ENCODE data around the gene CTBP1.

The CTBP1 gene

DNA sequence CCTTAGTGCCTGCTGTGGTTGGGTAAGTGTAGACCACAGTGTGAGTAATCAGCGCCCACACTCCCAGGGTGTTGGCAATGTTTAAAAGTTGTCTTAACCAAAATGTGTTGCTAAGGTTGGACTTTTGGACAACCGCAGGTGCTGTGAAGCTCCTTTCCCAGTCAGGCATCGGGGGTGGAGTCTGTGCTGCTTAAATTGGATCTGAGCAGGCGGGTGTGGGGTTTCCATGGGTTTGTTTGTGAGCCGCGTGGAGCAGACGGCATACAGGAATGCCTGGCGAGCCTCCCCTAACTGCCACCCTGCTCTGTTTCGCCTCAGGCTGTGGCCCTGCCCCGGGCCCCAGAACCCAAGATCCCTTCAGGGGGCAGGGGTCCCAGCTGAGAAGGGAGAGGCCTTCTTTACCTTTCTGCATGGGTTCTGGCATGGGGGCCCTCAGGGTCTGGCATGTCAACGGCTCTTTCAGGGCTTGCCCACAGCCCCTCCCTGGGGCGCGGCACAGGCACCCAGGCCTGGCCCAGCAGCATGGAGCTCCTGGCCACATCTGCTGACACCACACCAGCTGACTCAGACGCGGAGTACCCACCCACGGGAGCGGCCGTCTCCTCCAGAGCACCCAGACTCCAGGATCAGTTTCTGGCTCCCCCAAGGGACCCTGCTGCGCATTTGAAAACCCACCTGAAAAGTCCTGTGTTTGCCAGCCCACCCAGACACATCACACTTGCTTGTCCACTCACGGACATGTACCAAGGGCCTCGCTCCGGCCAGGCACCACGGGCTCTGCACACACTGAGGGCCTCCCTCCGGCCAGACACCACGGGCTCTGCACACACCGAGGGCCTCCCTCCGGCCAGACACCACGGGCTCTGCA lies 71.4 kb downstream of the CTBP1 start:
- peak in 1 of 2 donors; percentile 35 for DNase-seq (ENCODE audit: extremely low read depth in 1 of 2, low read depth in 1 of 2)

DNA sequence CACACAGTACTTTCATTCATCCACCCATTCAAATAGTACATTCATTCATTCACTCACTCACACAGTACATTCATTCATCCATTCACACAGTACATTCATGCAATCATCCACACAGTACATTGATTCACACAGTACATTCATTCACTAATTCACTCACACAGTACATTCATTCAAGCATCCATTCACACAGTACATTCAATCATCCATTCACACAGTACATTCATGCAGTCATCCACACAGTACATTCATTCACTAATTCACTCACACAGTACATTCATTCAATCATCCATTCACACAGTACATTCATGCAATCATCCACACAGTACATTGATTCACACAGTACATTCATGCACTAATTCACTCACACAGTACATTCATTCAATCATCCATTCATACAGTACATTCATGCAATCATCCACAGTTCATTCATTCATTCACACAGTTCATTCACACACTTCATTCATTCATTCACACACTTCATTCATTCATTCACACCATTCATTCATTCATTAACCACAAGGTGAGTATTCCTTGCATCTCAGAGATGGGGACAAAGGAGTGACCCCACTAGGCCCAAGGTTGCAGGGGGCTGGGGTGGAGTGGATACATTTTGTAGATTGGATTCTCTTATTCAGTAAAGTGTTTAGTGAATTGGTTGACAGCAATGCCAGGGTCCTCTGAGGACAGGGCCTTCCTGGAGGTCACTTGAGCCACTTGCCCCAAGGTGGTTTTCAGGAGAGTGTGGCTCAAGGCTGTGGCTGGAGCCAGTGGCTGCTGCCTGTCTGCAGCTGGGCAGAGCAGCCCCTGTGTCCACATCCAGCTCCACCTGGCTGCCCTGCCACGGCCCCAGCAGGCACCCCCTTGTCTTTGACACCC lies 72.3 kb downstream of the CTBP1 start:
- DNase-seq (ENCODE audit: extremely low read depth in 1 of 2, low read depth in 1 of 2), result no peak

DNA sequence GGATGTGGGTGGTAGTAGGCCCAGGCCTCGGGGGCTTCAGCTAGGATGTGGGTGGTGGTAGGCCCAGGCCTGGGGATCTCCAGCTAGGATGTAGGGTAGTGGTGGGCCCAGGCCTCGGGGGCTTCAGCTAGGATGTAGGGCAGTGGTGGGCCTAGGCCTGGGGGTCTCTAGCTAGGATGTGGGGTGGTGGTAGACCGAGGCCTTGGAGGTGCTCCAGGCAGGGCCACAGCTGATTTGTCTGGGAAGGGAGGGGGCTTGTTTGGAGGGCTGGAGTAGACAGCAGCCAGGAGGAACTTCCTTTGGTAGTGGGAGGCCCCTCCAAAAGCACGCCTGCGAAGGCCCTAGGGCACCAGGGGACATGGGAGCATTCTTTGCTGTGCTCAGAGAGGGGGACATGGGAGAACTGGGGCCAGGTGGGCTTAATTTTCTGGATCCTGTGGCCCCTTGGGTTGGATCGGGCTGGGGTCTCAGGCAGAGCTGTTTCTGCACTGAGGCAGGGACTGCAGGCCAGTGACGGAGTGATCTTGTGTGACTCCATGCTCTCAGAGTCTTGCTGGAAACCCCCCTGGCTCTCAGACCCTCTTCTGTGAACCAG lies 73.2 kb downstream of the CTBP1 start:
- no peak for DNase-seq (ENCODE audit: extremely low read depth in 1 of 2, low read depth in 1 of 2)

DNA sequence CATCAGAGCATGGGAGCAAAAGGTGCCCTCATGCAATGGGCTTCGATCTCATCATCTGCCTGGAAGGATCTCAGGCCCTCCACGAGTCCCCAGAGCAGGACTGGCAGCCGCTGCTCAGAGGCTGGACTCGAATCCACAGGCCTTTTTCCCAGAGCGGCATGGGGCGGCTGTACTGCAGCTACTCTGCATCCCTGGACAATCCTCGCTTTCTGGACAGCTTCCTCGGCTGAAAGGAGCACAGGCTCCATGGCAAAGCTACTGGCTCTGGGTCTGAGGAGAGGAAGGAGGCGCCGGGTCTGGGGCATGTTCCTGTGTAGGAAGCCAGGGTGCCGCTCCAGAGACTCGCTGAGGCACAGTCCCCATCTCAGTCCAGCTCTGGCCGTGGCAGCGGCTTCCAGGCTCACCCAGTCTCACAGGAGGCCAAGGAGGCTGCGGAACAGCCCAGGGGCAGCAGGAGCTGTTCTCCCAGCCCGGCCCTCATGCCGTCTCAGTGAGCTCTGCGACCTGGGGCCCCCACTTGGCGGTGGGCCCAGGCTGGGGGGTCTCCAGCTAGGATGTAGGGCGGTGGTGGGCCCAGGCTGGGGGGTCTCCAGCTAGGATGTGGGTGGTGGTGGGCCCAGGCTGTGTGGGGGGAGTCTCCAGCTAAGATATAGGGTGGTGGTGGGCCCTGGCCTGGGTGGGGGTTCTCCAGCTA lies 73.8 kb downstream of the CTBP1 start:
- no peak for DNase-seq (ENCODE audit: extremely low read depth in 1 of 2, low read depth in 1 of 2)

DNA sequence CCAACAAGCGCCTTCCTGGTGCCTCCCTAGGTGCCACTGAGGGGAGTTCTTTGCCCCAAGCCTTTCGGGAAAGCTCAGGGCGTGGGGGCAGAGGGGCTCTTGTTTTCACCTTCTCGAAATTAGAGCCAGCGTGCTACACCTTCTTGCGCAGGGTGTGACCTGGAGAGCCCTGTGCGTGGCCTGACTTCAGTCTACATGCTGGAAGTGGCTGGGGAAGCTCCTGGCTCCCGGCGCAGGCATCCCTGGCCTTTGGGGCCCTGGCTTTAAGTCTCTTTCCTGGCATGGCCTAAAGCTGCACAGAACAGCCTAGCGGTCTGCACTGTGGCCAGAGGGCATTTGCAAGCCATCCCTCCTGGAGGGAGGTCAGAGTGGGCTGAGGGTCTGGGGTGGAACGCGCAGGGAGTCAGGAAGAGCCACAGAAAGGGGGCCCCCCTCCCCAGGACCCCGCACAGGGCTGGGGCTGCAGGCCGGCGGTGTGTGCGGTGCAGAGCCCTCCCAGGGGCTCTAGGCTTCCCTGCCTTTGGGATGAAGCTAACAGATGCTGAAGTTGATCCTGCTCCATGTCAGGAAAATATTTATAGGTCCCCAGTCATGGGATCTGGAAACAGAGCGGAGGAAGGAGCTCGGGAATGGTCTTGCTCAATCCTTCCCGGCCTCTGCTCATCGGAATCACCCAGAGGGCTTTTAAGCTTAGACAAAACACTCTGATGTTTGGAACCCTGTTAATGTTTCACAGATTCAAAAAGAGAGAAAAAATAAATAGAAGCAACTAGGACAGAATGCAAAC lies 75.8 kb downstream of the CTBP1 start:
- DNase-seq (ENCODE audit: extremely low read depth in 1 of 2, low read depth in 1 of 2), result no peak

DNA sequence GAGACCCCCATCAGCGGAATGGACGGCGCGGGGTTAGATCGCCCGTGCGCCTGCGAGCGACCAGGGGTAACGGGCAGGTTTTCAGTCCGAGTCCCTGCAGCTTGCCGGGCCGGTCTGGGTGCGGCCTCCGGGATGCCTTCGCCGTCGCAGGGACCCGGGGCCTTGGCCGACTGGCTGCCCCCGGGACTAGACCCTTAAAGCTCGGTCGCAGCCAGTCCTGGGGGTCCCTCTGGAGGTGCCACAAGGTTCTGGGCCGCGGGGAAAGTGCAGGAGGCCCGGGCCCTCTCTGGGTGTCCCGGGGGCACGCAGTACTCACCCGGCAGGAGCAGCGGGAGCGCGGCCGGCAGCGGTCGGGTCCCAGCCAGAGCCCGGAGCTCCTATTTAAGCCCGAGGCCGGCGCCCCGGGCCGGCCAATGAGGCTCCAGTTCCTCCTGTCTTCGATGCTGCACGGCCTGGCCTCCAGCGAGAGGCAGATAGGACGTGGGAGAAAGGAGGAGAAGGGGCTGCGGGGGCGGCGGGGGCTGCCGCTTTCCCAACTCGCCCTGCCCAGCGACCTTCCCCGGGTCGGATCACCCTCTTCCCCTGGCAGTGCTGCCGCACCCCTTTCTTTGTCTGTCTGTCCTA lies 76.6 kb downstream of the CTBP1 start, which contains the start of gene SPON2:
Gene SPON2, minus strand, starts transcription at position 356 of the 624 bp plus-strand sequence.
- DNase-seq (ENCODE audit: extremely low read depth in 1 of 2, low read depth in 1 of 2), result no peak

DNA sequence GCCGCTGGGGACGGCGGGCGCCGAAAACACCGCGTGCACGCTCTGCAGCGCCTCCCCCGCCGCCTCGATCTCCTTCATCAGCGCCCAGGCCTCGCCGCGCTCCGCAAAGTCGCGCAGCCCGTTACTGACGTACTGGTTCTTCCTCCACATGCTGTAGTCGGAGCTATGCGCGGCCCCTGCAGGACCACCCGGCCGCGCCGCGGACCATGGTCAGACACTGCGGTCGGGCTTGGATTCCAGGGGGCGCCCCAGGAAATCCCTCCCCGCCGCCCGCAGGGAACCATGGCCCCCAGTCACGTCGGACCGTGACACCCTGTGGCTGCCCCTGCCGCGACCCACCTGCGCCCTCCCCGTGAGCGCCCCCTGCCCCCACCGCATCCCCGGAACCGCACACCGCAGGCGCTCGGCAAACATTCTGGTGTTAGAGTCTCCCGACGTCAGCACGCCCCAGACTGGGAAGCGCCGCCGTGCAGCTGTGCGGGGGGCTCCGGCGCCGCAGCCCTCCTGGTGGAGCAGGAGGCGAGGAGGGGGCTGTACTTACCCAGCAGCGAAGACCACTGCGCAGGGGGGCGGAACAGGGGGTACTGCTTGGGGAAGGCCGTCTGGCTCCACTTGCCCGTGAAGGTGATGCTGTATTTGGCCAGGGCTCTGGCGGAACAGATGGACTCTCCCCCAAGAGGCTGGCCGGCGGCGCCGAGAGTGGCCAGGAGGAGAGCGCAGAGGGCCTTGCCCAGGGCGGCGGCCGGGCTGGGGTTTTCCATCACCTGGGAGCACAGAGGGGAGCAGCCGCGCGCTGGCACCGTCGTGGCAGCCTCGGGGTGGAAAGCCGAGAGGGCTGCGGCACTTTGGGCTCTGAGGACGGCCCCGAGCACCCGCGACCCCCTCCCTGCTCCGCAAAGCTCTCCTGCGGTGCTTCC lies 77.4 kb downstream of the CTBP1 start:
- peak in 1 of 2 donors; percentile 17 for DNase-seq (ENCODE audit: extremely low read depth in 1 of 2, low read depth in 1 of 2)

DNA sequence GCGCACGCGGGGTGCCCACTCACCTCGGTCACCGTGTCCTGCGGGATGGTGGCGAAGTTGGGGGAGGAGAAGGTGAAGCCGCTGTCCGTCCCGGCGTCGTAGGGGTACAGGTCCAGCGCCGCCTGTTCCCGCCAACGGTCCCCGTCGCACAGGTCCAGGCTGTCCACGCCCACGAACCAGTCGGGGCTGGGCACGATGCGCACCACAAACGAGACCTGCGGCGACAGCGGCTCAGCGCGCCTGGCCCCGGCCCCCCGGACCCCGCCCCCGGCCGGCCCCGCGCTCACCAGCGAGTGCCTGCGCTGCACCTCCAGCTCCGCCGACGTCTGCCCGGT lies 78.0 kb downstream of the CTBP1 start:
- no peak for DNase-seq (ENCODE audit: extremely low read depth in 1 of 2, low read depth in 1 of 2)

DNA sequence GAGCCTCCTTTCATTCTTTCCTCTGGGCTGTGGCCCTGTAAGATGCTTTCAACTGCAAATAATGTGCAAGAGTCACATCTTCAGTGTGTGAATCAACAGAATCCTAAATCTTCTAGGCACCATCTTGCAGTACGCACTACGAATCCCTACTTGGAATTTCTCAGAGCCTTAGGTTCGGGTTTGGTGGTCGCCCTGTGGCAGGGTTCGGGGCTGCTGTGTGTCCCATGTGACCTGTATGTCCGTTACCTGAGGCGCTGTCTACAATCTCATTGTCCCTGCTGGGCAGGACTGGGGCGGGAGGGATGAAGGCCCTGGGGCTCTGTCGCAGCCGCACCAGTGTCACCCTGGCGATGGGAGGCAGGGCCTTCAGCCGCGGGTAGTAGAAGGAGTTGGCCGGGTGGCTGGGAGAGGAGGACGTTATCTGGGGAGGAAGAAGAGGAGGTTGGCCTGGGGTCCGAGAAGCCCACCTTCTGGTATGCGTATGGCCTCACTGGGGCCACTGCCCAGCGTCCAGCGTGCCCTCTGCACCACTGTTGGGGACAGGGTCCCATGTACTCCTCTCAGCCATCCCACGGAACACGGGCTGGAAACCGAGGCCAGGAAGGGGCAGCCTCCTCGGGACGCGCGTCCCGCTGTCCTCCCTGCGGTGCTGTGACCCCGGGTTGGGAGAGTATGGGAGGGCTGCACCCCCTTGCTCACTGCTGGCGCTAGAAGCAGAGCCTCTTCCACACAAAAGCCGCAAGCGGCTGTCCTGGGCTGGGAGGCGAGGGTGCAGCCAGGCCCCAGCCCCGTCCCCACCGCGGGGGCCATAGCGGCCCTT lies 78.6 kb downstream of the CTBP1 start:
- DNase-seq (ENCODE audit: extremely low read depth in 1 of 2, low read depth in 1 of 2), result no peak

DNA sequence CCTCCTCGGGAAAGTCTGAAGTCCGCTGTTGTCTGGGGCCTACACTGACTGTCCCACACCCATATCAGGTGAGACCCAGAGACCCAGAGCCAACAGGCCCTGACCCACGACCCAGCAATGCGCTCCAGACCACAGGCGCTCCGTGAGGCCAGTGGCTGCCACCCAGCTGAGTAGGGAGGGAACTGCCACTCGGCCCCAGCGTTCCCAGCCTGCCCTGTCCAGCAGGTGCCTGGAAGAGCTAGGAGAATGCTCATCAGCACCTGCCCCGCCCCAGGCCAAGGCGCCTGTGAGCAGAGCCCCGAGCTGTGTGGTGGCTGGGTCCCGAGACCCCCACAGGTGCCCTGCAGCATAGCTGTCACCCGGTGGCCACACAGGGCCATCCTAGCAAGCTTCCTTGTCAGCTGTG lies 79.2 kb downstream of the CTBP1 start:
- no peak for DNase-seq (ENCODE audit: extremely low read depth in 1 of 2, low read depth in 1 of 2)

DNA sequence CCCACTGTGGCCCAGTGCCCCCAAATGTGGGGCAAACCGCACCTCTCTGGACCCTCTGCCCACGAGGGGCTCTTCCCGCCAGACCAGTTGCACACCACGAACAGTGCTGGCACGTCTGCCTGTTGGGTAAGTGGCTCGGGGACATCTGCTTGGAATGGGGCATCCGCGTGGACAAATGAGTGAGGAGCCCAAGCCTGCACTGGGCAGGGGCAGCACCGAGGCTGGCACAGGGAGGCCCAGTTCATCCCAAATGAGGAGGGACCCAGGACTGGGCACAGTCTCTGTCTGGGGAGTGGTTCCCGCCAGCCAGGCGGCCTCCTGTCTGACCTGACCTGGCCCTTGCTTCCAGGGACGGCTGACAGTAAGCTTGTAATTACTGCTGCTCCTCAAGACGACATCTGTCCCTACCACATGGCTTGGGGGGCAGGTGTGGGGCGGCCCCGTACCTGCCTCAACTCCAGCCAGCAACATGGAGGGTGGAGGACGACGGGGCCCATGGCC lies 79.7 kb downstream of the CTBP1 start:
- DNase-seq (ENCODE audit: extremely low read depth in 1 of 2, low read depth in 1 of 2), result no peak

DNA sequence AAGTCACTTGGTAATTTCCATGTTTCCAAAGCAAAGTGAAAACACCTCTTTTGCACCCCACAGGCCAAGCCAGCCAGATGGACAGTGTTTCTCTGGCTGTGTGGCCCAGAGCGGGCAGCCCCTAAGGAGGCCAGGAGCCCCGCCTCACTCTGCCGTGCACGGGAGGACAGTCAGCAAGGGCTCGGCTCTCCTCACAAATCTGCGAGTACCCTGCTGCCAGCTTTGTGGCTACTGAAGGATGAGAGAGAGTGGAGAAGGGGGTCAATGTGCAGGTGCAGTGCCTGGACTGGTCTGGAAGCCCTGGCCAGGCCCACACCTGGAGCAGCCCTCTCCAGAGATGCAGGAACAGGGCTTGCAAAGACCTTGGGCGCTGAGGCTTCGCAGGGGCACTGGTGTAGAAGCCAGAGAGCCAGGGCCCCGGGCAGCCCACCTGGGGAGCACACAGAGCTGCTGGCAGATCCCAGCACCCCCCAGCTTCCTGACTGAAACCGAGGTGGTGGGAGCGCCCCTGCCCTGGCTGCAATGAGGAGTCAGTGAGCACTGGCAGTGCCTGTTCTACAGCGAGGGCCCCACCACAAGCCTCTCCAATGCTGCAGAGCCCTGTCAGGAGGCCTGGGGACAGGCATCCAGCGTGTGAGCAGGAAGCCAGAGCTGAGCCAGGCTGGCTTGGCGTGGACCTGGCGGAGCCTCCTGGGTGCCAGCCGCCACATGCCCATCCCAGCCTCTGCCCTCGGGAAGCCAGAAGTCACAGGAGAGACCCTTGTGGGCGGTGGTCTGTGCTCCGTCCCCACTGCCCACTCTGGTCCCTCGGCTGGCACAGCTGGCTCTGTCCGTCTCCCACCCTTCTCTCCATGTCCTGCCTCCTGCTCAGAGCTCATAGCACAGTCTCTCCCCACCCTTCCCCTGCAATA lies 80.5 kb downstream of the CTBP1 start:
- DNase-seq (ENCODE audit: extremely low read depth in 1 of 2, low read depth in 1 of 2), result no peak

DNA sequence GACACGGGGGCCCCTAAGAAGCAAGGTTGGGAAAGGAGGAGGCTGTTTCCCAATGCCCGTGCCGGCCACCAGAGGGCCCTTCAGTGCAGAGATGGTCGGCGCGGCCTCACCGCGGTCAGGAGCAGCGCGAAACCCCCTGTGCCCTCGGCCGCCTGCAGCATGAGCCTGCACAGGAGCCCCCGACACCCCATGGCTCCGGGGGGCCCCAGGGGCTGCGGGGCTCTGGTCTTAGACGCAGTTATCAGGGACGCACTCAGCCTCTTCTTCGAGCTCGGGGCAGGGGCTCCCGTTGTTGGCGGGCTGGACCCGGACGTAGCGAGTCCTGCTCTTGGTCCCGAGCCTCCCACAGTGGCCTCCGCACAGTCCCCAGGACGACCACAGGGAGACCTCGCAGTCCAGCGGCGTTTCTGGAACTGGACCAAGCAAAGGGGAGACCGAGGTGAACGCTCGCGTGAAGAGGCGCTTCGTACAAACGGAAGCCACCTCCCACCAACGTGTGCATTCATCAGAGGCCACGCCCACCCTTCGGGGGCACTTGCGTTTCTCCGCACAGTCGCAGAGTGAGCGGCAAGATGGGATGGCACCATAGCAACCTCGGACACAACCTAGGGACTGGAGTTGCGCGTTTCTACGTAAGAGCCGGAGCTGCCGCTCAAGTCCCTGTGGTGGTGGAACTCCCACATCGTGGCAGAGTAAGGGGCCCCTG lies 81.5 kb downstream of the CTBP1 start:
- peak; percentile 69 to 90 for DNase-seq (ENCODE audit: extremely low read depth in 1 of 2, low read depth in 1 of 2)

DNA sequence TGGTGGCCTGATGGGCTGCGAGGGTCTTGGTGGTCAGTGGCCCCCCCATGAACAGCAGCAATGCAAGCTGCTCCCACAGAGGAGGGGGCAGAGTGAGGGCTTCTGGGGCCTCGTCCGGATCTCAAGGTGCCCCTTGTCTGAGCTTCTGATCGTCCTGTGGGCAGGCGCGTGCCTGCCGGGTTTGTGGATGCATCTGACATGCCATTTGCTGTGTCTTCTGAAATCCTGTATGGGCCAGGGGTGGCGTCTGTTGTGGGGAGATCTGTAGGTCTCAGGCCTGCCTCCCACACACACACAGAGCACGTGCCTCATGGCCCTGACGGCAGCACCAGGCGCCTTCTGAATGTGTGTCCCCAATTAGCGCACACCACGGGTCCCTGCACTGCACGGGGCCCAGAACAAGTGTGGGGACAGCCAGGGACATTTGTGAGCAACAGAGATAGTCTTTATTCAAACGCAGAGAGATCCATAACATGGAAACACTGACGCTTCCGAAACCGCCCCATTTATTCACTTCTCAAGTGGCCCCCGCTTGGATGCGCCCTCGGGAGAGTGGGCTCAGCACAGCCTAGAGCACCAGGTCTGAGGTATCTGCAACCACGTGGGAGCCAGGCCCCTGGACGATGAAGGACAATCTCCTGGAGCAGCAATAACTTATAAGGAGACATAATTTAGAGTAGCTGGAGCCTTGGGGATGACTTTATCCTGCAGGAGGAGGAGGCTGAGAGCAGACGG lies 82.3 kb downstream of the CTBP1 start:
- no peak for DNase-seq (ENCODE audit: extremely low read depth in 1 of 2, low read depth in 1 of 2)

DNA sequence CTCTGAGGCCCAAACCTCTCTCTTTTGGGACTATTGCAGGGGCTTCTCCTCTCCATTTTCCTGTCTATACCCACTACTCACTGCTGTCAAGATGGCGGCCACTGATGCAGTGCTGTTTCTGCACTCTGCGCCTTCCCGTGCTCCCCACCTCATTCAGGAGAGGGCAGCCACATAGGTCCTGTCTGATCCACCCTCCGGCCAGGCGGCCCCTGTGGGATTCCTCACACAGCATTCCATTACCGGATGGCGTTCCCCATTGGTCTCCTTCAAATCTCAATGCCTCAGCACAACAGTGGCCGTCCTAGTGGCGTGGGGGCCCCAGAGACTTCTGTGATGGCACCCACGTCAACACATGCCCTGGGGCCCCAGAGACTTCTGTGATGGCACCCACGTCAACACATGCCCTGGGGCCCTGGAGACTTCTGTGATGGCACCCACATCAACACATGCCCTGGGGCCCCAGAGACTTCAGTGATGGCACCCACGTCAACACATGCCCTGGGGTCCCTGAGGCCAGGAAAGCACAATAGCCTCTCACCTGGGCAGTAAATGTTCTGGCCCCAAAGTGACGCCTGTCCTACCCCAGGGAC lies 83.9 kb downstream of the CTBP1 start:
- DNase-seq (ENCODE audit: extremely low read depth in 1 of 2, low read depth in 1 of 2), result no peak

Data from stimulated activated CD8-positive, alpha-beta memory T cell treated with anti-CD3 and anti-CD28 coated beads, Interleukin-7, amount 100 ng/mL, for 48 hours (primary cell).